H9 (cell line): ENCODE data around the gene TIGD2. TPM values are rescaled to one million over a fixed set of nuclear protein-coding genes. Genes with fewer than 3 reads are reported as not detected.

Experiments
- DNase-seq: peaks from one replicate; pipeline ENCODE4 v3.0.0-alpha.2; 2017
- H2AFZ ChIP-seq: one replicate; pipeline ENCODE4 v1.6.1; 2013; ENCODE audit warnings: mild to moderate bottlenecking, low read length, control low read depth, moderate library complexity
- H2AK5ac ChIP-seq: 2 replicates; pipeline ENCODE4 v1.6.1; 2013; ENCODE audit warnings: low read length, control low read depth, mixed read lengths; ENCODE audit not compliant: insufficient read length
- H2BK120ac ChIP-seq: one replicate; pipeline ENCODE4 v1.6.1; 2013; ENCODE audit warnings: low read depth, mild to moderate bottlenecking, low read length, control low read depth, inconsistent platforms; ENCODE audit not compliant: poor library complexity, severe bottlenecking
- H2BK12ac ChIP-seq: 2 replicates; pipeline ENCODE4 v1.6.1; 2013; ENCODE audit warnings: low read length, control low read depth, mixed read lengths, low read depth; ENCODE audit not compliant: insufficient read length
- H2BK15ac ChIP-seq: 2 replicates; pipeline ENCODE4 v1.6.1; 2013; ENCODE audit warnings: low read depth, low read length, control low read depth
- H2BK20ac ChIP-seq: one replicate; pipeline ENCODE4 v1.6.1; 2013; ENCODE audit warnings: low read depth, mild to moderate bottlenecking, low read length, control low read depth, inconsistent platforms; ENCODE audit not compliant: poor library complexity, severe bottlenecking
- H2BK5ac ChIP-seq: 2 replicates; pipeline ENCODE4 v1.6.1; 2013; ENCODE audit warnings: low read length, control low read depth, mixed read lengths; ENCODE audit not compliant: insufficient read length
- H3K14ac ChIP-seq: 2 replicates; pipeline ENCODE4 v1.6.1; 2013; ENCODE audit warnings: low read length, control low read depth; ENCODE audit not compliant: insufficient read depth
- H3K18ac ChIP-seq: 2 replicates; pipeline ENCODE4 v1.6.1; 2013; ENCODE audit warnings: low read depth, mild to moderate bottlenecking, mixed read lengths, low read length, control low read depth; ENCODE audit not compliant: insufficient read length
- H3K23ac ChIP-seq: 2 replicates; pipeline ENCODE4 v1.6.1; 2013; ENCODE audit warnings: low read length, control low read depth, mixed read lengths, low read depth; ENCODE audit not compliant: insufficient read length
- H3K23me2 ChIP-seq: 2 replicates; pipeline ENCODE4 v1.6.1; 2013; ENCODE audit warnings: low read depth, mild to moderate bottlenecking, mixed read lengths, low read length, control low read depth; ENCODE audit not compliant: insufficient read length, poor library complexity, severe bottlenecking
- H3K27ac ChIP-seq: 2 replicates; pipeline ENCODE4 v1.5.1; 2013; ENCODE audit warnings: low read length, control low read depth, mixed read lengths, low read depth; ENCODE audit not compliant: insufficient read length
- H3K27me3 ChIP-seq: 2 replicates; pipeline ENCODE4 v1.6.1; 2013; ENCODE audit warnings: low read length, control low read depth, inconsistent platforms; ENCODE audit not compliant: insufficient read depth
- H3K4ac ChIP-seq: 2 replicates; pipeline ENCODE4 v1.6.1; 2013; ENCODE audit warnings: low read depth, mild to moderate bottlenecking, control low read depth, inconsistent platforms, low read length, moderate library complexity
- H3K4me1 ChIP-seq: 2 replicates; pipeline ENCODE4 v1.6.1; 2013; ENCODE audit warnings: low read length, control low read depth, inconsistent platforms; ENCODE audit not compliant: insufficient read depth
- H3K4me2 ChIP-seq: 2 replicates; pipeline ENCODE4 v1.6.1; 2013; ENCODE audit warnings: low read length, control low read depth, mixed read lengths; ENCODE audit not compliant: insufficient read length, insufficient read depth
- H3K56ac ChIP-seq: 2 replicates; pipeline ENCODE4 v1.6.1; 2013; ENCODE audit warnings: low read depth, mild to moderate bottlenecking, mixed read lengths, low read length, control low read depth; ENCODE audit not compliant: insufficient read length
- H3K79me1 ChIP-seq: 2 replicates; pipeline ENCODE4 v1.6.1; 2013; ENCODE audit warnings: low read depth, mild to moderate bottlenecking, moderate library complexity, low read length, control low read depth, inconsistent platforms; ENCODE audit not compliant: insufficient read depth, poor library complexity, severe bottlenecking
- H3K79me2 ChIP-seq: 2 replicates; pipeline ENCODE4 v1.6.1; 2013; ENCODE audit warnings: low read length, control low read depth, inconsistent platforms; ENCODE audit not compliant: insufficient read depth
- H3K9ac ChIP-seq: 2 replicates; pipeline ENCODE4 v1.6.1; 2013; ENCODE audit warnings: low read length, control low read depth, mixed read lengths; ENCODE audit not compliant: insufficient read length; ENCODE audit errors: extremely low read depth
- H3K9me3 ChIP-seq: one replicate; pipeline ENCODE4 v1.6.1; 2013; ENCODE audit warnings: low read depth, low read length, inconsistent platforms; ENCODE audit not compliant: control insufficient read depth
- H3T11ph ChIP-seq: one replicate; pipeline ENCODE4 v1.6.1; 2013; ENCODE audit warnings: mild to moderate bottlenecking, low read length, control low read depth, inconsistent platforms
- H4K20me1 ChIP-seq: one replicate; pipeline ENCODE4 v1.6.1; 2013; ENCODE audit not compliant: control insufficient read depth, insufficient read length, insufficient read depth
- H4K5ac ChIP-seq: 2 replicates; pipeline ENCODE4 v1.6.1; 2013; ENCODE audit warnings: low read depth, mild to moderate bottlenecking, mixed read lengths, low read length, control low read depth; ENCODE audit not compliant: insufficient read length
- H4K8ac ChIP-seq: replicated peaks from 2 replicates; pipeline ENCODE4 v1.6.1; 2013; ENCODE audit warnings: low read length, control low read depth, mixed read lengths, low read depth; ENCODE audit not compliant: insufficient read length
- H4K91ac ChIP-seq: 2 replicates; pipeline ENCODE4 v1.6.1; 2013; ENCODE audit warnings: low read depth, mild to moderate bottlenecking, moderate library complexity, mixed read lengths, low read length, control low read depth; ENCODE audit not compliant: insufficient read length
- H3K27ac Mint-ChIP-seq, 3 experiments: 2 replicates in 2 of 3; 3 replicates in 1 of 3; pipeline ENCODE4 v1.8.0; 2020 to 2021; ENCODE audit warnings: mixed read lengths in 3 of 3, mild to moderate bottlenecking in 1 of 3, moderate library complexity in 1 of 3
- H3K27me3 Mint-ChIP-seq: 2 replicates; pipeline ENCODE4 v1.8.0; 2021; ENCODE audit warnings: low read depth, mild to moderate bottlenecking, moderate library complexity, mixed read lengths
- H3K36me3 Mint-ChIP-seq, 3 experiments: 2 replicates in 2 of 3; 3 replicates in 1 of 3; pipeline ENCODE4 v1.8.0; 2020 to 2021; ENCODE audit warnings: low read depth in 3 of 3, mixed read lengths in 3 of 3; ENCODE audit not compliant: insufficient read depth in 1 of 3
- H3K4me1 Mint-ChIP-seq, 2 experiments: 2 replicates each; pipeline ENCODE4 v1.8.0; 2020; ENCODE audit warnings: mixed read lengths in 2 of 2
- H3K4me3 Mint-ChIP-seq, 2 experiments: 2 replicates in 1 of 2; 3 replicates in 1 of 2; pipeline ENCODE4 v1.8.0; 2020 to 2021; ENCODE audit warnings: mild to moderate bottlenecking in 2 of 2, mixed read lengths in 2 of 2, moderate library complexity in 1 of 2
- H3K9me3 Mint-ChIP-seq, 2 experiments: 2 replicates in 1 of 2; 3 replicates in 1 of 2; pipeline ENCODE4 v1.8.0; 2020; ENCODE audit warnings: mild to moderate bottlenecking in 2 of 2, mixed read lengths in 2 of 2, moderate library complexity in 1 of 2
- CTCF ChIP-seq: fragments of 200-600 bp; sonication (generic); conservative IDR thresholded peaks from 3 replicates; pipeline ENCODE4 v1.8.0; 2021; ENCODE audit warnings: antibody characterized with exemption, mild to moderate bottlenecking
- WGBS: extraction: QIAGEN DNeasy Blood & Tissue Kit; methylation state at CpG from one replicate; pipeline ENCODE4 v1.1.7; 2013; ENCODE audit warnings: missing lambda C conversion rate, low lambda C conversion rate, mixed read lengths; ENCODE audit not compliant: insufficient read length; ENCODE audit errors: extremely low coverage; 5-methylcytosine and 5-hydroxymethylcytosine counted together
- total RNA-seq: library from RNA; stranded (reverse); gene quantifications from 2 replicates; pipeline ENCODE4 v1.2.1, GENCODE V29; 2021

The TIGD2 gene
- total RNA-seq, 1 experiment from 2014 or later, result 10.4 TPM

GRCh38 chr4:89136525-89136924 lies 25.2 kb downstream of the TIGD2 start:
- Histone ChIP-seq H4K20me1 (no peaks in the 10 kb centered on the region), H3K23ac (no peak overlapping the region), H2AFZ (no peak overlapping the region), H3K79me1 (no peaks in the 10 kb centered on the region), H3K4me2 (no peak overlapping the region), H3K4me1 (no peaks in the 10 kb centered on the region), H2BK5ac (no peak overlapping the region), H3K56ac (no peak overlapping the region), H3K27me3 (no peaks in the 10 kb centered on the region), H2BK20ac (no peak overlapping the region), H3K23me2 (no peaks in the 10 kb centered on the region), H3K9me3 (no peaks in the 10 kb centered on the region), H3T11ph (no peak overlapping the region), H3K4ac (no peak overlapping the region), H3K18ac (no peak overlapping the region), H2AK5ac (no peak overlapping the region), H2BK12ac (no peak overlapping the region), H2BK15ac (no peak overlapping the region), H4K91ac (no peak overlapping the region), H4K8ac (no peak overlapping the region), H2BK120ac (no peak overlapping the region), H3K27ac (no peak overlapping the region), H3K79me2 (no peaks in the 10 kb centered on the region), H3K14ac (no peak overlapping the region), H3K9ac (no peak overlapping the region), H4K5ac (no peak overlapping the region)
- no peak overlapping the region for H3K27ac Mint-ChIP-seq
- TF ChIP-seq CTCF, result no peak
- DNase-seq, result no peak
- H3K36me3 Mint-ChIP-seq, result no peaks in the 10 kb centered on the region
- H3K9me3 Mint-ChIP-seq, result no peaks in the 10 kb centered on the region
- peaks cover 8 to 16% of the 10 kb centered on the region in 2 experiments for H3K4me1 Mint-ChIP-seq
- no peaks in the 10 kb centered on the region for H3K27me3 Mint-ChIP-seq
- WGBS, result no CpG with 5 or more reads among the region's 3 CpGs
- no peak overlapping the region for H3K4me3 Mint-ChIP-seq
